H1 (cell line): ENCODE data around the gene PROKR1.

ENCODE experiments used
- CHD7 ChIP-seq: fragments of 300-600 bp; sonication (generic); IDR thresholded peaks from 2 replicates; pipeline ENCODE4 v1.7.1; 2012; ENCODE audit warnings: low read length, moderate library complexity, mild to moderate bottlenecking, inconsistent platforms; ENCODE audit not compliant: insufficient replicate concordance
- CTCF ChIP-seq, 3 experiments: IDR thresholded peaks; 1 replicate in 2 of 3; 2 replicates in 1 of 3; pipeline versions ENCODE4 v1.5.1 to v1.6.1; 2011; ENCODE audit warnings: low read length in 3 of 3, mild to moderate bottlenecking in 3 of 3, inconsistent platforms in 2 of 3, low read depth in 1 of 3, moderate library complexity in 1 of 3; ENCODE audit not compliant: insufficient read depth in 1 of 3; ENCODE audit errors: control extremely low read depth in 1 of 3
- EP300 ChIP-seq, 2 experiments: IDR thresholded peaks; 1 replicate in 1 of 2; 2 replicates in 1 of 2; pipeline ENCODE4 v1.6.1; 2011 to 2012; ENCODE audit warnings: low read depth in 2 of 2, low read length in 2 of 2, mild to moderate bottlenecking in 2 of 2, borderline replicate concordance in 1 of 2, inconsistent platforms in 1 of 2, moderate library complexity in 1 of 2
- POLR2A ChIP-seq, 2 experiments: IDR thresholded peaks; 1 replicate in 1 of 2; 2 replicates in 1 of 2; pipeline ENCODE4 v1.6.1; 2011; ENCODE audit warnings: low read depth in 2 of 2, low read length in 2 of 2, mild to moderate bottlenecking in 2 of 2; ENCODE audit errors: control extremely low read depth in 1 of 2
- SAP30 ChIP-seq: fragments of 300-600 bp; sonication (generic); IDR thresholded peaks from 2 replicates; pipeline ENCODE4 v1.7.1; 2012; ENCODE audit warnings: low read length, moderate library complexity, mild to moderate bottlenecking, inconsistent platforms; ENCODE audit not compliant: insufficient read depth, insufficient replicate concordance
- SP1 ChIP-seq: IDR thresholded peaks from 2 replicates; pipeline ENCODE4 v1.6.1; 2011; ENCODE audit warnings: low read depth, low read length
- SP2 ChIP-seq: IDR thresholded peaks from 2 replicates; pipeline ENCODE4 v1.6.1; 2012; ENCODE audit warnings: mild to moderate bottlenecking, low read length, inconsistent platforms

- no peak for TF ChIP-seq CTCF (IDR thresholded peaks at IDR 0.05; ENCODE audit: control extremely low read depth in 1 of 3, insufficient read depth in 1 of 3, low read depth in 1 of 3, low read length in 3 of 3)
- no peak for TF ChIP-seq EP300 (IDR thresholded peaks at IDR 0.05; ENCODE audit: borderline replicate concordance in 1 of 2, low read depth in 2 of 2, low read length in 2 of 2)
- no peak for TF ChIP-seq SAP30
- no peak for TF ChIP-seq SP2
- no peak for TF ChIP-seq POLR2A (IDR thresholded peaks at IDR 0.05; ENCODE audit: control extremely low read depth in 1 of 2, low read depth in 2 of 2, low read length in 2 of 2)
- no peak for TF ChIP-seq SP1
- TF ChIP-seq CHD7, result no peak
These were observed 49.3 kb upstream of the PROKR1 start for GRCh38 chr2:68594041-68594440.
